Measurements from ENCODE around the gene INSL3. TPM values are rescaled to one million over a fixed set of nuclear protein-coding genes. Genes with fewer than 3 reads are reported as not detected.

Gene INSL3
- polyA plus RNA-seq, 1 of the 3 experiments (the other 2 are of a cell fraction), result 0.21 TPM

- no peaks in the 10 kb centered on the region for H3F3A ChIP-seq (replicated peaks; ENCODE audit: insufficient read depth)
- no peak overlapping the region for H2AFZ ChIP-seq (ENCODE audit: low read depth)
- no peak overlapping the region for H3K4me2 ChIP-seq
- TF ChIP-seq ELF1 (IDR thresholded peaks at IDR 0.05) (no peak), GATA2 (CRISPR knock-in tag; IDR thresholded peaks at IDR 0.05) (no peak), FOXJ3 (CRISPR knock-in tag; IDR thresholded peaks at IDR 0.05) (no peak), POLR2AphosphoS5 (IDR thresholded peaks at IDR 0.05; ENCODE audit: low read depth, low read length) (no peak), YY1 (IDR thresholded peaks at IDR 0.05; ENCODE audit: low read depth) (no peak), RCOR1 (IDR thresholded peaks at IDR 0.05; ENCODE audit: low read length) (no peak), USF1 (IDR thresholded peaks at IDR 0.05; ENCODE audit: borderline replicate concordance, low read depth) (no peak), TEAD4 (IDR thresholded peaks at IDR 0.05; ENCODE audit: borderline replicate concordance, insufficient read depth) (no peak), TCF12 (IDR thresholded peaks at IDR 0.05) (no peak), CTCF (IDR thresholded peaks at IDR 0.05) (no peak), SMC3 (IDR thresholded peaks at IDR 0.05; ENCODE audit: low read depth, low read length) (no peak), NRF1 (IDR thresholded peaks at IDR 0.05; ENCODE audit: low read depth, low read length) (no peak), CHD2 (IDR thresholded peaks at IDR 0.05; ENCODE audit: low read length, partially characterized antibody) (no peak), FOSL2 (IDR thresholded peaks at IDR 0.05; ENCODE audit: borderline replicate concordance, low read depth) (no peak), RFX5 (IDR thresholded peaks at IDR 0.05; ENCODE audit: low read length) (no peak), ZBTB33 (IDR thresholded peaks at IDR 0.05; ENCODE audit: borderline replicate concordance, low read depth) (no peak), EZH2phosphoT487 (IDR thresholded peaks at IDR 0.05; ENCODE audit: borderline replicate concordance, low read depth) (no peak)
- H3K4me1 ChIP-seq (ENCODE audit: control insufficient read depth in 1 of 2, insufficient read depth in 2 of 2, low read depth in 1 of 2, low read length in 1 of 2), result peaks cover 0 to 5% of the 10 kb centered on the region in 2 experiments; a peak in 1 of 4 replicates
- H3K9me2 ChIP-seq, result no peaks in the 10 kb centered on the region
- no peak overlapping the region for H3K27ac ChIP-seq (ENCODE audit: low read depth in 2 of 2, low read length in 1 of 2)
- H3K9me3 ChIP-seq, result no peaks in the 10 kb centered on the region
- no peaks in the 10 kb centered on the region for H3K79me2 ChIP-seq (ENCODE audit: insufficient read depth)
- POLR2A ChIA-PET, result no interaction called here
- no peaks in the 10 kb centered on the region for H4K20me1 ChIP-seq (ENCODE audit: insufficient read depth)
- H3K27me3 ChIP-seq (ENCODE audit: insufficient read depth), result no peaks in the 10 kb centered on the region
- no peaks in the 10 kb centered on the region for H3K36me3 ChIP-seq (replicated peaks in 1 of 2; ENCODE audit: control insufficient read depth in 1 of 2, insufficient read depth in 2 of 2, low read length in 1 of 2)
- CTCF ChIA-PET, result interaction anchor here (0.9 to 2.5 kb wide), 3 partner anchors 20 to 32 kb away, joined by 3 to 9 read pairs (median 3); no protein-coding TSS in a partner anchor
- H3K9ac ChIP-seq, result no peak overlapping the region
- DNase-seq, result no peak
- H3K4me3 ChIP-seq (ENCODE audit: low read depth in 2 of 2, low read length in 1 of 2), result no peak overlapping the region
- 54% methylated on average over 8 of the region's 8 CpGs for WGBS (ENCODE audit: low lambda C conversion rate)
Observed at GRCh38 chr19:17835182-17836006, 14.1 kb upstream of the INSL3 start.

Measured in SK-N-SH (cell line).